Measurements from ENCODE around the gene NHLRC3. TPM values are rescaled to one million over a fixed set of nuclear protein-coding genes. Genes with fewer than 3 reads are reported as not detected.

NHLRC3 gene
- total RNA-seq, 1 experiment from 2014 or later, result 11.9 TPM

Other genes starting within 250 kb of the NHLRC3 start
- not detected in 2 replicates for gene STOML3, start 47.6 kb upstream of the NHLRC3 start, total RNA-seq (2014; rRNA removed; shearing (Covaris generic); ENCODE audit: low replicate concordance)
- 2.2 and 9.5 TPM in 2 replicates for gene PROSER1, start 367 bp upstream of the NHLRC3 start, total RNA-seq (2014; rRNA removed; shearing (Covaris generic); ENCODE audit: low replicate concordance)

Measured in Caki2 (cell line).